ENCODE measurements around the gene RTL10. TPM values are rescaled to one million over a fixed set of nuclear protein-coding genes. Genes with fewer than 3 reads are reported as not detected.

The RTL10 gene
- polyA plus RNA-seq, 1 of the 3 experiments (the other 2 are of a cell fraction), result 7.8 TPM

DNA sequence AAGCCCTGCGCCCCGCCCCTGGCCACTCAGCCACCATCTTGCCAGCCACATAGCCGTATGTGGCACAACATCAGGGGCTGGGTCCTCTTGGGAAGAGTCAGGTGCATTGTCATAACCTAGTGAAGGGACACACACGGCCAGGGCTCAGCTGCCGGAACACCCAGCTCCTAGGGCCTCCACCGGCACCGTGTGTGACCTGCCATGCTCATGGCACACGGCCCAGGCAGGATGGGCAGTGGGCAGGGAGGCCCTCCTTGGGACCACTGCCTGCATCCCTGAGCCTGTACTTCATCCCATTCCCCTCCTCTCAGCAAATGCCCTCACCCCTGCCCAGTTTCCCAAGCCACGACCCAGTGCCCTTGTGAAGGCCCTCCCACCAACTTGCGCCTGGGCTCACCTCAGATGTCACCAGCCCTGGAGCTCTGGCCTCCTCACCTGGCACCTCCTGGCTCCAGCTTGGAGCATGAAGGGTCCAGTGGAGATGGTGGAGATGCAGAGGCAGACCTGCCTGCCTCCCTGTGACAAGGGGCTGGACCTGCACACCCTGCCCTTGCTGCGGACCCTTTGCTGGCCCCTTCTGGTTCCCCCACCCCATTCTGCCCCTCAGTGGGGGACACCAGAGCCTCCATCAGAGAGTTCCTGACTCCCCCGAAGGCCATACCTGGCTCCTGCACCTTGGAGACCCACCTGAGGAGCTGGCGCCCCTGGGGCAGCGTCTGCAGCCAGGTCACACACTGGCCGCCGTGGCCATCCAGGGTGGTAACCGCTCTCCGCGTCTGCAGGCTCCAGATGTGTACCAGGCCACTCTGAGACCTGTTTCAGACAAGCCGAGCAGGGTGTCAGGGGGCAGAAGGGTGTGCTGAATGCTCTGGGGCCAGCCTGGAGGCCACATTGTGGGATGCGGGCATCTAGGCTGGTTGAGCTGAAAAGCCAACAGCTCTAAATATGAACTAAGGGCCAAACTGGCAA, 34.5 kb downstream of the RTL10 start (continued):
- TF ChIP-seq, protein P1, sequence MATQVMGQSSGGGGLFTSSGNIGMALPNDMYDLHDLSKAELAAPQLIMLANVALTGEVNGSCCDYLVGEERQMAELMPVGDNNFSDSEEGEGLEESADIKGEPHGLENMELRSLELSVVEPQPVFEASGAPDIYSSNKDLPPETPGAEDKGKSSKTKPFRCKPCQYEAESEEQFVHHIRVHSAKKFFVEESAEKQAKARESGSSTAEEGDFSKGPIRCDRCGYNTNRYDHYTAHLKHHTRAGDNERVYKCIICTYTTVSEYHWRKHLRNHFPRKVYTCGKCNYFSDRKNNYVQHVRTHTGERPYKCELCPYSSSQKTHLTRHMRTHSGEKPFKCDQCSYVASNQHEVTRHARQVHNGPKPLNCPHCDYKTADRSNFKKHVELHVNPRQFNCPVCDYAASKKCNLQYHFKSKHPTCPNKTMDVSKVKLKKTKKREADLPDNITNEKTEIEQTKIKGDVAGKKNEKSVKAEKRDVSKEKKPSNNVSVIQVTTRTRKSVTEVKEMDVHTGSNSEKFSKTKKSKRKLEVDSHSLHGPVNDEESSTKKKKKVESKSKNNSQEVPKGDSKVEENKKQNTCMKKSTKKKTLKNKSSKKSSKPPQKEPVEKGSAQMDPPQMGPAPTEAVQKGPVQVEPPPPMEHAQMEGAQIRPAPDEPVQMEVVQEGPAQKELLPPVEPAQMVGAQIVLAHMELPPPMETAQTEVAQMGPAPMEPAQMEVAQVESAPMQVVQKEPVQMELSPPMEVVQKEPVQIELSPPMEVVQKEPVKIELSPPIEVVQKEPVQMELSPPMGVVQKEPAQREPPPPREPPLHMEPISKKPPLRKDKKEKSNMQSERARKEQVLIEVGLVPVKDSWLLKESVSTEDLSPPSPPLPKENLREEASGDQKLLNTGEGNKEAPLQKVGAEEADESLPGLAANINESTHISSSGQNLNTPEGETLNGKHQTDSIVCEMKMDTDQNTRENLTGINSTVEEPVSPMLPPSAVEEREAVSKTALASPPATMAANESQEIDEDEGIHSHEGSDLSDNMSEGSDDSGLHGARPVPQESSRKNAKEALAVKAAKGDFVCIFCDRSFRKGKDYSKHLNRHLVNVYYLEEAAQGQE (IDR thresholded peaks at IDR 0.05; ENCODE audit: low read depth, low read length), result no peak

DNA sequence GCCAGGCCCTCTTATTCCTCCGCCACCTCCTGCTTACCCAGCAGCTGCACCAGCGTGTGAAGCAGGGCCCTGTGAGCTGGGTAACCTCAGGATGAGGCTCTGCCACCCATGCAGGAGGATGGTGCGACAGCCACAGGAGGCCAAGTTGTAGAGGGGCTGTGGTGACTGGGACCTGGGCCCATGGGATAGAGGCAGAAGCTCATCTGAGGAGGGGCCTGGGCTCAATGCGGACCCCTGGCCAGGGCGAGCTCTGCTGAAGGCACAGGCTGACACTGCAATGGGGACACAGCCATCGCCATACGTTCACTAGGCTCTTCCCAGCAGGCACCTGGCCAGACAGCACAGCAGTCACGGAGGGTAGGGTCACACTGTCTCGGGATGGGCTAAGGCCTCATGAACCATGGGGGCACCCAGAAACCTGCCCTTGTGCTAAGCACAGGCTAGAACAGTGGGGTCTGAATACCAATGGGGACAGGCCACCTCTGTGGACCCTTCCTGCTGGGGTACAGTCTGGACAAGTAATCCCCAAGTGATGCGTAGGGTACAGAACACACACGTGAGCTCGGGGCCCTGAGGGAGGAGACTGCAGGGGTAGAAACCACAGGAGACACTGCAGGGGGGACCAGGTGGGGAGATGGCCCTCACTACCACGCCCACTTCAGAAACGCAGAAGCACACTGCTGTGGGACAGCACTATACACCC, 35.3 kb downstream of the RTL10 start:
- Histone ChIP-seq H3K9me3 (no peaks in the 10 kb centered on the region), H3K4me2 (no peak overlapping the region), H3K4me1 (ENCODE audit: control insufficient read depth in 1 of 2, insufficient read depth in 2 of 2, low read depth in 1 of 2, low read length in 1 of 2) (peaks cover 0 to 26% of the 10 kb centered on the region in 2 experiments; a peak in 1 of 4 replicates), H3K36me3 (replicated peaks in 1 of 2; ENCODE audit: control insufficient read depth in 1 of 2, insufficient read depth in 2 of 2, low read length in 1 of 2) (no peaks in the 10 kb centered on the region), H3K27ac (ENCODE audit: low read depth in 2 of 2, low read length in 1 of 2) (no peak overlapping the region), H3K4me3 (ENCODE audit: low read depth in 2 of 2, low read length in 1 of 2) (no peak overlapping the region), H3F3A (replicated peaks; ENCODE audit: insufficient read depth) (no peaks in the 10 kb centered on the region), H3K79me2 (ENCODE audit: insufficient read depth) (no peaks in the 10 kb centered on the region), H3K9ac (no peak overlapping the region), H3K27me3 (ENCODE audit: insufficient read depth) (no peaks in the 10 kb centered on the region), H3K9me2 (no peaks in the 10 kb centered on the region), H4K20me1 (ENCODE audit: insufficient read depth) (no peaks in the 10 kb centered on the region), H2AFZ (ENCODE audit: low read depth) (no peak overlapping the region)
- ChIA-PET CTCF (interaction anchor here (0.6 to 1.4 kb wide), 2 partner anchors 13 to 63 kb away, joined by 3 to 5 read pairs; no protein-coding TSS in a partner anchor), POLR2A (no interaction called here)
- WGBS (ENCODE audit: low lambda C conversion rate), result 94% methylated on average over 6 of the region's 14 CpGs
- TF ChIP-seq MXI1 (IDR thresholded peaks at IDR 0.05; ENCODE audit: low read depth, low read length), result no peak
- TF ChIP-seq, protein P1 (IDR thresholded peaks at IDR 0.05; ENCODE audit: low read depth, low read length), result no peak
- TF ChIP-seq, protein P2, sequence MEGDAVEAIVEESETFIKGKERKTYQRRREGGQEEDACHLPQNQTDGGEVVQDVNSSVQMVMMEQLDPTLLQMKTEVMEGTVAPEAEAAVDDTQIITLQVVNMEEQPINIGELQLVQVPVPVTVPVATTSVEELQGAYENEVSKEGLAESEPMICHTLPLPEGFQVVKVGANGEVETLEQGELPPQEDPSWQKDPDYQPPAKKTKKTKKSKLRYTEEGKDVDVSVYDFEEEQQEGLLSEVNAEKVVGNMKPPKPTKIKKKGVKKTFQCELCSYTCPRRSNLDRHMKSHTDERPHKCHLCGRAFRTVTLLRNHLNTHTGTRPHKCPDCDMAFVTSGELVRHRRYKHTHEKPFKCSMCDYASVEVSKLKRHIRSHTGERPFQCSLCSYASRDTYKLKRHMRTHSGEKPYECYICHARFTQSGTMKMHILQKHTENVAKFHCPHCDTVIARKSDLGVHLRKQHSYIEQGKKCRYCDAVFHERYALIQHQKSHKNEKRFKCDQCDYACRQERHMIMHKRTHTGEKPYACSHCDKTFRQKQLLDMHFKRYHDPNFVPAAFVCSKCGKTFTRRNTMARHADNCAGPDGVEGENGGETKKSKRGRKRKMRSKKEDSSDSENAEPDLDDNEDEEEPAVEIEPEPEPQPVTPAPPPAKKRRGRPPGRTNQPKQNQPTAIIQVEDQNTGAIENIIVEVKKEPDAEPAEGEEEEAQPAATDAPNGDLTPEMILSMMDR (IDR thresholded peaks at IDR 0.05), result no peak
- no peak for TF ChIP-seq JUND (IDR thresholded peaks at IDR 0.05)
- TF ChIP-seq FOSL2 (IDR thresholded peaks at IDR 0.05; ENCODE audit: borderline replicate concordance, low read depth), result no peak
- TF ChIP-seq TAF1 (IDR thresholded peaks at IDR 0.05; ENCODE audit: borderline replicate concordance, low read depth, low read length), result no peak
- TF ChIP-seq RAD21 (IDR thresholded peaks at IDR 0.05; ENCODE audit: low read length), result no peak
- no peak for TF ChIP-seq GATA2 (CRISPR knock-in tag; IDR thresholded peaks at IDR 0.05)
- TF ChIP-seq, protein P3, sequence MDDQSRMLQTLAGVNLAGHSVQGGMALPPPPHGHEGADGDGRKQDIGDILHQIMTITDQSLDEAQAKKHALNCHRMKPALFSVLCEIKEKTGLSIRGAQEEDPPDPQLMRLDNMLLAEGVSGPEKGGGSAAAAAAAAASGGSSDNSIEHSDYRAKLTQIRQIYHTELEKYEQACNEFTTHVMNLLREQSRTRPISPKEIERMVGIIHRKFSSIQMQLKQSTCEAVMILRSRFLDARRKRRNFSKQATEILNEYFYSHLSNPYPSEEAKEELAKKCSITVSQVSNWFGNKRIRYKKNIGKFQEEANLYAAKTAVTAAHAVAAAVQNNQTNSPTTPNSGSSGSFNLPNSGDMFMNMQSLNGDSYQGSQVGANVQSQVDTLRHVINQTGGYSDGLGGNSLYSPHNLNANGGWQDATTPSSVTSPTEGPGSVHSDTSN (IDR thresholded peaks at IDR 0.05), result no peak
- no peak for TF ChIP-seq NFIC (IDR thresholded peaks at IDR 0.05; ENCODE audit: borderline replicate concordance)
- DNase-seq, result no peak
